ENCODE measurements around the gene SSBP2.

SSBP2 gene

DNA sequence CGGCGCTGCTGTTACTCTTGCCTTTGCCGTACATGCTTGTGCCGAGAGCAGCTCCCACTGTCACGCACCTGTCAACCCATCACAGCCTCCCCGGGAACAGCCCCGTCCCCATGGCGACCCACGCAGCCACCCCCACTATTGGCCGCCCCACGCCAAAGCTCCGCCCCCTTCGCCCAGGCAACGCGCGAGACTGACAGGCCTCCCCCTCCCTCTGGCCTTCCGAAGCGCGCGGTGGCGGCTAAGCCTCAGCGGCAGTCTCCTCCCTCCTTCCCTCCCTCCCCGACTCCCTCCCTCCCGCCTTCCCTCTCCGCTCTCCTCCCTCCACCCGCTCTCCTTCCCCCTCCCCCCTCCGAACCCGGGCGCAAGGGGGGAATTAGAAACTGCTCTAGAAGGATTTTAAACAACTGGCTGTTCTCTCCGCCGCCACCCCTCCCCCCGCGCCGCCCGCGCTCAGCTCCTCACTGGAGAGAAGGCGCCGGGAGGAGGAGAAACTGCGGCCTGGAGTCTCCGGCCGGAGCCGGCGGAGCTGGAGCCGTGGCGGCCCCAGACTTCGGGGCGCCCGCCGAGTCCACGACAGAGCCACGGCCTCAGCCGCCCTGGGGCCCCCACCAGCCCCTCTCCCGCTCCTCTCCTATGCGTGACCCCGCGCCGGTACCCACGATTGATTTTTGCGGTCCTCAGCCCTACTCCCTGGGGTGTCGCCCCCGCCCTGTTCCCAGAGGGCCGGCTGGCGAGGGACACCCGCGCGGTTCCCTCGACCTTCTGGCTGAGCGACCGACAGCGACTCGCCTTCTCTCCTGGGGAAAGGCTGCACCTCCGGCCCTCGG lies at the start of gene SSBP2:
SSBP2 (minus strand) TSS at position 89 of the 827 bp plus-strand sequence; CDS start at position 34, 55 bp downstream.
- DNase-seq = peak; percentile 97 to 100

DNA sequence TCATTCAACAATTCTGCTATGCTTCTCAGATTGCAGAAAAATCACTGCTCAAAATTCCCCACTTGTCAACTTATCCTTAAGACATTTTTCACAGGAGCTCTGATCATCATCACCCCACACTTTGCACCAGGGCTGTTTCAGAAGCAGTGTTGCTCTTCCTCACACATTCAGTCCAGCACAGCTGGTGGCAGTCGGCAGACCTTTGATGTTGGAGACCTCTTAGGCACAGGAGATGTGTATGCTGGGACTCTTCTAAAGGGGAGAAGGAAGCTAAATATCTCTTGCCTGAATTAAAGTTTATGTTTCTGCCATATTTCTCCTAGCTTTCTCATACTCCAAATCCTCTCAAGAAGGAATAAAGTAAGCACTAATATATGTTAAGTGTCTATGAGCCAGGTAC lies 44.8 kb upstream of the SSBP2 start:
- DNase-seq = no peak

DNA sequence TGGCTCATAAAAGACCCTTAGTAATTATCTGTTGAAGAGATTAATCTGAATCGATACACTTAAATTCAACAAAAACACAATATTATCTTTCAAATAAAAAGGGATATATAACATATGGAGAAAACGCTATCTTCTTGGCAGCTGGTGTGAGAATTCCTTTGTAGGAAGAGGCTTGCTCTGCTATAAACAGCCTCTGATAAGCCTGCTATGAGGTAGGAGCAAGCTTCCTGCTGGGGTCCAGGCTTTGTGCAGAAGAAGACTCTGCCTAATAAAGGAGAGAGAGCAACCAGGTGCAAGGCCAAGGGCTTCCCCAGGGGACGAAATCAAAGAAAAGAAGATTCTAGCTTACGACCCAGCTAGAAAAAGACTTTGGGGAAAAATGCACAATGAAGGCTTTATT lies 43.3 kb upstream of the SSBP2 start:
- no peak for DNase-seq

DNA sequence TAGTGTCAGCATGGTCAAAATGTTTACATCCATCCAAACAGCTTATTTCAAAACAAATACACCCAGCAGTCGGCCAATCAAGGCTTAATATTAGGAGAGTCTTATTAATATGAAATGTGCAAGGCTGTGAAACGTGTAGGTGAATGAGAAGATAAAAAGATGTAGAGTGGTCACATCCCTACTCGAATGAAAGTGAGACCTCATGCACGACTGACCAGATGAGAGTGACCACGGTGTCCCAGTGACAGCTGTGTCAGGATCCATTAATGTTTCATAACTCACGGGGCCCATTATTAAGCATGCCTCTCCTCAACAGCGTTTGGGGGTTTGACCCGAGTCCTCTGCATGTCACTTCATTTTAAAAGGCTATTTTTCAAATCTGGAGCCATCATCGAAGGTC lies 39.4 kb upstream of the SSBP2 start:
- DNase-seq = no peak

DNA sequence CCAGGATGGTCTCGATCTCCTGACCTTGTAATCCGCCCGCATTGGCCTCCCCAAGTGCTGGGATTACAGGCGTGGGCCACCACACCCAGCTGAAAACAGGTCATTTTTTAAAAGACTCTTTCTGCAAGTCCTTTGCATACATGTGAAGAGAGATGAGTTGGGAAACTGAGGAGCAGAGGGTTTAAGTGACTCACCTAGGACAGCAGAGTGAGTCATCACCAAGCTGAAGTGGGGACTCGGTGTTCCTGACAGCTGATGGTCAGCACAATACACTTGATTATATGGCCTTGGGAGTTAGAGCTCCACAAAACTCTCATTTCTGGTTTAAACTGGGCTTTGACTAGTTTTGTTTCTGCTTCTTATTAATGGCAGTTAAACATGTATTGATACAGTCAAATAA lies 38.1 kb upstream of the SSBP2 start:
- no peak for DNase-seq

DNA sequence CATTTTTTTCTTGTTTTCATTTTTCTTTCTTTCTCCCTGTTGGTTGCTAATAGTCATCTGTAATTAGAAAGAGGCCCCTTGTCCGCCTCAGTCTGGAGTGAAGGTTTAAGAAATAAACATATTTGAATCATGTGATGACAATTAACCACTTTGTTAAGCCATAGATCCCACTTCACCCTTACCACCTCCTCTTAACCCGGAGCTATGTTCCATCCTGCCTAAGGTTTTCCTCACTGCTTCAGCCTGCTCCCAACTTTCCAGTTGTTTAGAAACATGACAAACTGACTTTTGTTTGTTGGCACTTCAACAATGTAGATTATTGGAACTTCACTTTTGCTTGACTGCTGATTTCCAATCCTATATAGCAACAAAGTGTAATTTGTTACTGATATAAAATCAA lies 37.4 kb upstream of the SSBP2 start:
- no peak for DNase-seq

DNA sequence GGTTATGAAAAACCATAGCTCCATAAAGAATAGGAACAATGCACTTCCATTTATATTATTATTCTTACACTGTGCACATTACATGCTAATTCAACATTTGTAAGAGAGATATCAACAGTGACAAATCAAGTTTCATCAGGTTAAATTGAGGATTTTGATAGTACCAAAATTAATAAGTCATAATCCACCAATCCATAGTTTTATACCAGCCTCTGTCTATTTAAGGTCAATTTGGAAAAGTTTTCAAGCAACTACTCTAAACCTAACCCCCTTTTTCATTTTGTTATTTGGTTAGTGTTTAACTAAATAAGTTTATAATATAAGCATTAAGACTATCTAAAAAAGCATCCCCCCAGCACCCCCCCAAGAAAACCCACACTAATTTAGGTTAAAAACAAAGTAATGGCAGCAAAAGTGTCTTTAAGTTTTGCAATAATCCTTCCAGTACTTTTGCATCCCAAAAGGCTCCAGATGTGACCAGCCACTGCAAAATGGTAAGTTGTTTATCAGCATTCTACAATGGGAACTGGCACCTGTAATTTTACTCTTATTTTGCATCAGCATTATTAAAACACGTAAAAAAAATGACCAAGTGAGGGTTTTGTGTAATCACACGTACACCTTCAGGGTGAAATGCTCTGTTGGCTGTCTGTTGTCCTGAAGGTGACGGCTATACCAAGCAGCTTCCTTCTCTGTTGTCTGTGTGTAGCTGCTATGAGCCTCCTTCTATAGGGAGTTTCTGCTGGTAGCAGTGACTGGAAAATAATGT lies 36.8 kb upstream of the SSBP2 start:
- DNase-seq = no peak

DNA sequence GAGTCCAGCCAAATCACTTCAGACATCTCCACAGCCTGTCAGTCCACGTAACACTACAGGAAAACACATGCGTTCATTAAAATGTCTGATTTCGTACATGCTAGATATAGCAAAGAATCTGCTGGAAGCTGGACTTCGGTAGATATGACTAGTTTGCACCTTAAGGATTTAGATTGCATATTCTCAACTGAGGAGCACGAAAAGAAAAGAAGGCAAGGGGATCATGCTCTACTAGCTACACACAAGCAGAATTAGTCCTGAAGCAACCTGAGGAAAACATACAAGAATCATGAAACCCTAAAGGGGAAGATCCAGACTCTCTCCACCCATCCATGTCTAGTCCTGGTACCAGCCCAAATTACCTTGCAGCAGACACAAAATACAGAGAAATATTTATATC lies 36.1 kb upstream of the SSBP2 start:
- no peak for DNase-seq

DNA sequence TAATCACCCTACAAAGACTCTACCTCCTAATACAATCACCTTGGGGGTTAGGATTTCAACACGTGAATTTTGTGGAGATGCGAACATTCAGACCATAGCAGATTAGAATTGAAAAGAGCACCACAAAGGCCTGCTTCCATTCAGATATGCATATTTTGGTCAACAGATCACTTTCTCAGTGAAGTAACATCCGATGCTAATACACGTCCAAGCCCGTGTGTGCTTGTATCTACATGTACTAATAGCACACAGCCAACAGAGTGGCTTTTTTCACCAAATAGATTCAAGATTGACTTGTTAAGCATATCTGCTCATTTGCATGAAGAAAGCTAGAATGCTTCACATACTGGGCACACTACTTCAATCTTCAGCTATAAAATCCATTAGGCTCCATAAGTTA lies 35.6 kb upstream of the SSBP2 start:
- DNase-seq = no peak

DNA sequence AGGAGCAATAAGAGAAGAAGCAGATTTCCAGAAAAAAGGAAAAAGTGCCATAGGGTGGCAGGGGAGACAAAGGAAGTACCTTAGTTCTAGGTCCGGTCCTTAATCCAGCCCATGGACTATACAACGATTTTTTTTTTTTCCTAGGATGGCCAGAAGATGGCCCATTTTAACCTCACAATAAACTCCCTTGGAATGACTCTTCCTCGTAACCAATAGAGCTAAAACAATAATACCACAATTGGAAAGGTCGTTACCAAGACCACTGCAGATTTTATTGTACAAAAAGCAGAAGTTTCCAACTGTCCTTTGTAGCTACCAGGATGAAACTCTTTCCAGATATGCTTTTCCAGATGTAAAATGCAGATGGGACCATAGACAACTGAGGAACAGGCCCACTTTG lies 34.4 kb upstream of the SSBP2 start:
- DNase-seq = no peak

DNA sequence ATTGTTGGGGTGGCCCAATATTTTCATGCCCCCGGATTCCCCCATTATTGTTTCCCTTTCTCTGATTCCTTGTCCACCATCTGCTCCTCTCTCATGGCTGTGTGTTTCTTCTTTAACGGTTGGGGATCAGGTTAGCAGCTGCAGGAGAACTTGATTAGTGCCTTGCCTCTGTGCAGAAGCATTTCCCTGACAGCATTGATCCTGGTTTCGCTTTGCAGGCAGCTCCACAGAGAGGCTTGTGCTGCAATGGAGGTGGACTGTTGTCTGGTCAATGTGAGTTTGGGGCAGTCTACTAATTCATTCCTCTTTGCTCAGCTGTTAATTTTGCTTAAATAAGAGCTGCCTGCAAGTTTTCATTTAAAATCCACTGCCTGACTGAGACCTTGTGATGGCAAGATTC lies 32.5 kb upstream of the SSBP2 start:
- DNase-seq = no peak

DNA sequence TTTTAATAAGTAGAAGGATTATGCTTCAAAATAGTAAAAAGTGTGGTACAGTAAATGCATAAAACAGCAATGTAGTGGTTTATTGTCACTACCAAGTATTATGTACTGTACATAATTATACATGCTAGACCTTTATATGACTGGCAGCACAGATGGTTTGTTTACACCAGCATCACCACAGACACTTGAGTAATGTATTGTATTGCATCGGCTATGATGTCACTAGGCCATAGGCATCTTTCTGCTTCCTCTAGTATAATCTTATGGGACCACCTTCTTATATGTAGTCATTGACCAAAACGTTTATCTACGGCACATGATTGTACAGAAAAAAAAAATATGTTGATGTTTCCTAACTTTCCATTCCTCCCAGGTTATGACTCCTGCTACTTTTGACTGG lies 31.9 kb upstream of the SSBP2 start:
- no peak for DNase-seq

DNA sequence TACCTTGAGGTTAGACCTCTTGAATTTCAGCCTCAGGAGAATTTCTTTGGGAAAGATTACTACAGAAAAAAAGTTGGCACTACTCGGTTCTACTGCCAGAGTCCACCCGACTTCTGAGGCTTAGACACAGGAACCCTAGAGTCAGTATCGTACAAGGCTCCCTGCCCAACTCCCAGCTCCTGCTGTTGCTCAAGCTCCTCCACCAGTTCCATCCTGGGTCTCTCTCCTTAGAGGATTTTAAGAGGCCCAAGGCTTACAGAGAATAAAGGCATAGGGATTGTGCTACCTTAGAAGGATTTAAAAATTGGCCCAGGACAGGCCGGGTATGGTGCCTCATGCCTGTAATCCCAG lies 29.0 kb upstream of the SSBP2 start:
- DNase-seq = no peak

DNA sequence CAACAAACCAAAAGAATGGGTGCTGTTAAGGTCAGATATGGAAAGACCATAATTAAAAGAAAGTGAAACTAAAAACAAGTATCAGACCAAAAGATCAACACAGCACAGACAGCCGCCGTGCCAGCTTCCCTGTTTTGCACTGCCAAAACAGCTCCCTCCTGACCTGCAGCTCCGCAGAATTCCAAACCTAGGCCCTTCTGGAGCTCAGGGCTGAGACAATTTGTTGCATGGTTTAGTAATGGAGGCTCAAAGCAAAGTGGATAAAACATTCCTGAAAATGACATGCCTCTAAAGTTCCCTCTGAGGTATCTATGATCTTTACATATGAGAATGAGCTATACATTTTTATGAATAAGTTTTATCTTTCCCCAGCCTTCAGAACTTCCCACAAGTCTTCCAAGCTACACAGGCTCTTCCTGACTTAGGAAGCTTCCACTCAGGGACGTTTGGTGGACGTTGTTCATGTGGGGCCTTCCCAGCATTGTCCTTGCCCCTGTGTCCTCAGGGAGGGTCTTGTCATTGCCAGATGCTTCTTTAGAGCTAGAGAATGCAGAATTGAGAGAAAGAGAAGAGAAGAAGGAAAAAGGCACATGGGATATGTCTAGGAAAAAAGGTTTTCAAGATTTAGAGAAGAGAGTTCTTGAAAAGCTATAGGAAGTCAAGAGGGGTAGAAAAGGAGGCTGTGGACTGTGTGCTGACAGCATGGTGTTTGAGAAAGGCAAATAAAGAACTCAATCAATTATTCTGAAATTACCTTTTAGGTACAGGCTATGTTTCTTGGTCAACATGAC lies 28.4 kb upstream of the SSBP2 start:
- peak in 1 of 2 experiments; percentile 31 for DNase-seq

DNA sequence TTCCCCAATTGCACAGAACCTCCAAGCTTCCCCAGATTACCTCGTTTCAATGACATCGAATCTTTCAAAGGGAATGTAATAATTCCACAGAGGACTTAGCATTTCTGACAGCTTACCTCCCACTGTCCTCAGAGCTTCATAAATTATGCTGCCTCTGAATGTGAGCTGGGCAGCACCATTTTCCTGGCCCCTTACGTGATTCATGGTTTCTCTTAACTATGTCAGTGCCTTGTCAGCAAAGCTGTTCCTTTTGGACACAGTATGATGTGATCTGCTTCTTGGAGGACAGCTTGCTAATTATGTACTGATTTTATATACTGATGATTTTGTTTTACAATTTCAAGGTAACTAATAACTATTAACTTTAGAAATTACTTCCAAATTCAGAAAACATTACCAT lies 27.7 kb upstream of the SSBP2 start:
- DNase-seq = peak in 1 of 2 experiments; percentile 13

DNA sequence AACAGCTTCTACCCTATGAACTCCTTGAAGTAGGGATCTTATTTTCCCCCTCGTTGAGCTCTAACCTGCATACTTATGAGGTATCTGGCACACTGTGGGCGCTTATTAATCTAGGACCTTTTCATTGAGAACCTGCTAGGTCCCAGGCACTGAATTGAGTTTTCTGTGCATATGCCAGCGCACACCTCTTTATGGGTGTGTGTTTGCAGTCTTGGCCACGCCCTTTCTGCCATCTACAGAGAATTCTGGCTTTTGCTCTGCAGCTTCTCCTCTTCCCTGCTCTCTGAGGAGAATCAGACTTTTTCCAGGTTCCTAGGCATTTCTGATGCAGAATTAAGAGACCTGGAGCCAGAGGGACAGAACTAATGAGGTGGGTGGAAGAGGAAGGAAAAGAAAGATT lies 25.4 kb upstream of the SSBP2 start:
- DNase-seq = no peak

DNA sequence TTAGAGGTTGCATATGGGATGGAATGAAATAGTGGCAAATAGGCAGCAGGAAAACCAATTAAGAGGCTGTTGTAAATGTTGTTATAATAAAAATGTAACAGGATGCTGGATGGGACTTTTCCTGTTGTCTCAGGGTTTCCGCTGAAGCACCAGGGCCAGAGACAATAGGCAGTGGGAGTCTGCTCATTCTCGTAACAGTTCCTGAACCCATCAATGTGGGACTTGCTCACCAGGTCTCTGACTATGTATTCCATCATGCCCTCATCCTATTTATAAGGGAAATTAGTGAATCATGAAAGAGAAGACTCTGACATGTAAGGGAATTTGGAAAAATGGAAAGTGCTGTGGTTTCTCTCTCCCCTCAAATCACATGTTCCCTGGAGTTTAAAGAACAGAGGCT lies 23.5 kb upstream of the SSBP2 start:
- no peak for DNase-seq

DNA sequence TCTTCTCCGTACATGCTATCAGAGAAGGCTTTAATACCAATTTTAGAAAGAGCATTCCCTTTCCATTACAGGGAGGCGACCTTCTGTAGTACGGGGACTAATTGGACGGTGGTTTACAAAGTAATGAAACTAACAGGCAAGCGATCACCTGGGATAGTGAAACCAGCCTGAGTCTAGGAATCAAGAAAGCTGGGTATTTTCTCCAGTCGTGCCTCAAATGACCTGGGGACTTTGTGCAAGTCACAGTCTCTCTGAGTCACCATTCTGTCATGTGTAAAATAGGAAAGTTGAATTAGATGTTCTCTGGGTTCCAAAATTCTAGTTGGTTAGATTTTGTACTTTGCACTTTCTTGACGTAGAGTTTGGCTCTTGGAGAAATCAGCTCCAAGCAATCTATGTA lies 22.7 kb upstream of the SSBP2 start:
- no peak for DNase-seq

DNA sequence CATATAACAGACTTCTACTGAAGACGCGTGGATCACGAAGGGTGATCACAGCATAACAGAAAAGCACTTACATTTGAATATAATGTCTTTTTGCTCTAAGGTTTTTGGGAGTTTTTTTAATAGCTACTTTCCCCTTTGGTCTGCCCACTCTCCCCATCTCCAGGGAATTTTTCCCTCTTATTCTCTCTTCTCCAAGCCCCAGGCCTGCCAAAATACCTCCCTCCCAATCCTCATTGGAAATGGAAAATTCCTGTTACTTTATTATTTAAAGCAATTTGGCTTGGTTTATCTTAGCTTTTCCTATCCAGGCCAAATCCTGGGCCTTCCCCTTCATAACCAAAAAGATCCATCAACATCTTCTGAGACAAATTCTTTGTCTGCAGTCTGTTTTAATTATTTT lies 22.3 kb upstream of the SSBP2 start:
- DNase-seq = no peak

DNA sequence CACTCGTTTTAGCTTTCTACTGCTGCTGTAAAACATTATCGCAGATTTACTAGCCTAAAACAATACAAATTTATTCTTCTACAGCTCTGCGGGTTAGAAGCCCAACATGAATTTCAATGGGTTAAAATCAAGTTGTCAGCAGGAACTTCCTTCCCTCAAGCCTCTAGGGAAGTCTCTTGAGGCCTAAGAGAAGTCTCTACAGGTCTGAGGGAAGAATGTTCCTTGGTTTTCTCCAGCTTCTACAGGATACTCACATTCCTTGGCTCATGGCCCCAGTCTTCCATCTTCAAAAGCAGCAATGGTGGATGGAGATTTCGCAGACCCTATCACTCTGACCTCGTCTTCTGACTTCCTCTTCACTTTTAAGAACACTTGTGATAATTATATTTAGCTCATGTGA lies 21.6 kb upstream of the SSBP2 start:
- no peak for DNase-seq

DNA sequence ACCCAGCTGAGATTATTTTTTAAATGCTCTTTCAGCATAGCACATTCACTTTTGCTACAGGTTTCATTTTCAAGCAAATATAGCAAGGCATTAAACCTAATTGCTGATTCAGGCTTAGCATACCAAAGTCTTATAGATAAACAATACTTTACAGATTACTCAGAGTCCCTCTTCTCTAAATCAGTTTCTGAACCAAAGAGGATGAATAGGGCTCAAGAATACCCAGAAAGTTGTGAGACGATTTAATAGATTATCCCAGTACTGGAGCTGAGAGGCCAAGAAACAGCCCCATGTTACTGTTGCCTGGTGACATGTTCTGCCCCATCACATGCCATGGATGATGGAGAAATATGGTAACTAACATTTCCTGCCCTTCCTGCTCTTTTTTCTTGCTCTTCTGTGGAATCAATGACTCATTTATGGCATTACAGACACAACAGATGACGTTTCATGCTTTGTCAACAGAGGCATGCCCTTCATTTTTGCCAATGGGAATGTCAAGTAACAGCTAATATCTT lies 18.1 kb upstream of the SSBP2 start:
- no peak for DNase-seq

DNA sequence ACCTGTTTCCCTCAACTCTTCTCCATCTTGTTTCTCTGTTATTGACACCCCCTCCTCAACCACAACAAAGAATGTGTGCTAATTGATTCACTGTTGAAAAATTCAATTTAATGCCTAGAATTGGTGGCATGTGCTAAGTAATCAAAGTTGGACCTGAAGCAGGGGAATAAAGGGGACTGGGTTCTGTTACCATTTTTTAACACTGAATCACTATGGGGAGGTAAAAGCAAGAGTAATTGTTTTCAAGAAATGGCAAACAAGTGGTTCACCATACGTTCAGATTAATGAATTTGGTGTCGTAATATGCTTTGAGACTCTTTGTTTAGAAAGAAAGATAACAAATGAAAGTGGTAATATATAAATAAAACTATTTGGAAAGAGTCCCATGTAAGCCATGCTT lies 17.0 kb upstream of the SSBP2 start:
- DNase-seq = no peak

DNA sequence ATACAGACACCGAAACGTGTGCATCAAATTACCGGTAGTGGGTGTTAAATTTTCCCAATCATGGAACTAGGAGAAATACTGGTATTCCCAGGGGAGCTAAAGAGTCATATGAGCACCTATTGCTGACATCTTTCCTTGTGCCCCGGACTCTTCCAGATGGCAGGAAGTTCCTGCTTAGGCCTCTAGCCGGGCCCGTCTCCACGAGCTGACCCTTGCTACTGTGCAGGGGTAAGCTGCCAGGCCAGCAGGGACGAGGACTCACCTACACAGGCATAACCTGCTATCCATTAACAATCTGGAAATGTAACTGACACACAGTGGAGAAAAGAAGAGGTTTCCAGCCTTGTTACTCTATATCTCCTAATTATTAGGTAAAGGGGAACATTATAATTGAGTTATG lies 16.2 kb upstream of the SSBP2 start:
- no peak for DNase-seq

DNA sequence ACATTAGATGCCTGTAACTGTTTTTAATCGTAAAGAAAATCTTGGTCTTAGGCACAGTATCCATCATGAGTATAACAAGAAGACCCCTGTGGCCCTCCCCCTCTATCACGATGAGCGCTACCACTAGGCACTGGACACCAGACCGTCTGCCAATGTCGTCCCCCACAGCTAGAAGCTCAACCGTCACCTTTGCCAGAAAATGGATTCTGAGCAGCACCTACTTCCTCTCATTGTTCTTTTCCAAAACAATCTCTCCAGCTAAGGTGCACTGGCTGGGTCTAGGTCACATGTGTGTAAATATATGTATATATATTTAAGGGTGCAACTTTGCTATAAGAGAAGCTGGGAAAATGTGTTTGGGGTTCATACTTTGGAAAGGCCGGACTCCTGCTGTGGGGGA lies 15.7 kb upstream of the SSBP2 start:
- DNase-seq = no peak

Measured in NCI-H446 (cell line).